Measurements from ENCODE around the gene CD52. TPM values are rescaled to one million over a fixed set of nuclear protein-coding genes. Genes with fewer than 3 reads are reported as not detected.
A peak's percentile ranks its signal among the peaks of the same experiment; 100 is the strongest.

The CD52 gene
- total and polyA plus RNA-seq, 2 of the 4 experiments (the other 2 are of a cell fraction) = 1.6 TPM; not detected in 1

- TF ChIP-seq RAD21 (IDR thresholded peaks at IDR 0.05; ENCODE audit: low read length) (peak; percentile 73), CEBPB (IDR thresholded peaks at IDR 0.05; ENCODE audit: low read depth, low read length) (no peak), POLR2A (IDR thresholded peaks at IDR 0.05; ENCODE audit: low read depth, low read length) (no peak)
Observed at GRCh38 chr1:26275580-26276431, 42.0 kb upstream of the CD52 start (continued).

GRCh38 chr1:26276432-26276838 lies 41.3 kb upstream of the CD52 start:
- ChIA-PET POLR2A (ENCODE audit: unreplicated experiment) (no interaction called here), CTCF (interaction anchor here (0.6 to 2.3 kb wide), 7 partner anchors 10 to 460 kb away, joined by 3 to 18 read pairs (median 5); no protein-coding TSS in a partner anchor)
- peak overlapping the region; percentile 34; the same call in 1 of the 2 replicates for H3K14ac ChIP-seq (replicated peaks; ENCODE audit: low read depth, low read length)
- intact Hi-C loops (cut with micrococcal nuclease) = loop anchor here (5.0 kb wide), 1 partner anchor 239 kb away; no protein-coding TSS in a partner anchor
- H3K4me1 ChIP-seq (ENCODE audit: control insufficient read depth, insufficient read depth, low read length) = peaks cover 35% of the 10 kb centered on the region
- peak overlapping the region; percentile 84 for H2AFZ ChIP-seq (replicated peaks; ENCODE audit: low read length, poor library complexity)
- H4K91ac ChIP-seq (ENCODE audit: insufficient read depth, low read depth, low read length) = peak overlapping the region; percentile 64
- H3K4me3 ChIP-seq (ENCODE audit: insufficient read depth, low read depth, low read length) = no peak overlapping the region
- H3K23ac ChIP-seq (ENCODE audit: low read depth, low read length) = peak overlapping the region; percentile 26; the same call in 1 of the 2 replicates
- WGBS, 2 experiments (ENCODE audit: extremely low coverage in 2 of 2, insufficient read length in 1 of 2) = no CpG with 5 or more reads among the region's 2 CpGs
- H3K36me3 ChIP-seq (ENCODE audit: control insufficient read depth, insufficient read depth, low read length) = peaks cover 10% of the 10 kb centered on the region
- TF ChIP-seq BHLHE40 (IDR thresholded peaks at IDR 0.05; ENCODE audit: low read depth, low read length) (peak; percentile 61; the same call in 1 of the 2 replicates), MXI1 (IDR thresholded peaks at IDR 0.05; ENCODE audit: borderline replicate concordance, low read depth, low read length) (no peak), FOS (IDR thresholded peaks at IDR 0.05; ENCODE audit: low read depth, low read length) (peak; percentile 81)
- dilution Hi-C loops (cut with HindIII; ENCODE audit: low sequenced_read_pairs, unreplicated experiment) = no loop called here
- H3K9me1 ChIP-seq (ENCODE audit: insufficient read depth, low read length) = peaks cover 23% of the 10 kb centered on the region
- H3K4me2 ChIP-seq (ENCODE audit: low read depth, low read length) = no peak overlapping the region
- H3K27me3 ChIP-seq (ENCODE audit: control insufficient read depth, insufficient read depth, low read length) = no peaks in the 10 kb centered on the region
- peak overlapping the region; percentile 66 for H3K4ac ChIP-seq (ENCODE audit: low read depth, low read length)
- ATAC-seq (ENCODE audit: low read depth) = no peak
- no peak overlapping the region for H3K56ac ChIP-seq (ENCODE audit: extremely low read depth, insufficient read depth, low read length)
- in situ Hi-C loops (cut with MboI; ENCODE audit: low sequenced_read_pairs) = no loop called here
- peaks cover 7 to 42% of the 10 kb centered on the region in 2 experiments; a peak in 3 of 4 replicates for H3K79me1 ChIP-seq (ENCODE audit: low read depth in 1 of 2, low read length in 2 of 2)
- H4K8ac ChIP-seq (ENCODE audit: low read depth in 2 of 2, low read length in 2 of 2) = peak overlapping the region in 1 of 2 experiments; percentile 65; a peak in 1 of 4 replicates
- H2BK20ac ChIP-seq (ENCODE audit: low read depth, low read length) = peak overlapping the region; percentile 44; the same call in 1 of the 2 replicates
- peak overlapping the region; percentile 2; the same call in 1 of the 2 replicates for H4K5ac ChIP-seq (ENCODE audit: low read depth, low read length)
- no peak for DNase-seq
- no peaks in the 10 kb centered on the region for H3K9me3 ChIP-seq (ENCODE audit: control insufficient read depth, insufficient read depth, low read length)
- H3K18ac ChIP-seq (ENCODE audit: low read depth, low read length) = no peak overlapping the region
- peaks cover 28% of the 10 kb centered on the region for H4K20me1 ChIP-seq (ENCODE audit: insufficient read depth, low read length)
- peak overlapping the region; percentile 18; the same call in 1 of the 2 replicates for H3K9ac ChIP-seq (ENCODE audit: low read depth, low read length)
- no peak overlapping the region for H2BK15ac ChIP-seq (ENCODE audit: low read depth, low read length)
- H2BK5ac ChIP-seq (ENCODE audit: low read depth, low read length, poor library complexity, severe bottlenecking) = peak overlapping the region; percentile 78
- H2AK5ac ChIP-seq (ENCODE audit: low read depth, low read length) = peak overlapping the region; percentile 76
- peak overlapping the region; percentile 56 for H3K27ac ChIP-seq (ENCODE audit: insufficient read depth, low read length)
- peak overlapping the region; percentile 88 for H2AK9ac ChIP-seq (replicated peaks; ENCODE audit: low read depth, low read length, poor library complexity)
- BruUV-seq (replicated peaks) = no TSS peak
- peak overlapping the region; percentile 45 for H2BK120ac ChIP-seq (ENCODE audit: low read depth, low read length)
